HEK293 (cell line): ENCODE results near the gene HDDC3.

Experiments
- KLF16 ChIP-seq: fragments of 450-650 bp; formaldehyde crosslinking; IDR thresholded peaks from 2 replicates; pipeline ENCODE4 v1.5.1; 2017; ENCODE audit warnings: missing biosample characterization, missing genetic modification characterization
- KLF9 ChIP-seq: fragments of 450-650 bp; formaldehyde crosslinking; IDR thresholded peaks from 2 replicates; pipeline ENCODE4 v1.5.1; 2016; ENCODE audit warnings: missing biosample characterization, missing genetic modification characterization, low read depth
- YY2 ChIP-seq: fragments of 450-650 bp; formaldehyde crosslinking; IDR thresholded peaks from 2 replicates; pipeline ENCODE4 v1.5.1; 2016; ENCODE audit warnings: missing biosample characterization, missing genetic modification characterization
- ZNF157 ChIP-seq: fragments of 450-650 bp; formaldehyde crosslinking; IDR thresholded peaks from 2 replicates; pipeline ENCODE4 v1.5.1; 2016; ENCODE audit warnings: missing biosample characterization, missing genetic modification characterization

DNA sequence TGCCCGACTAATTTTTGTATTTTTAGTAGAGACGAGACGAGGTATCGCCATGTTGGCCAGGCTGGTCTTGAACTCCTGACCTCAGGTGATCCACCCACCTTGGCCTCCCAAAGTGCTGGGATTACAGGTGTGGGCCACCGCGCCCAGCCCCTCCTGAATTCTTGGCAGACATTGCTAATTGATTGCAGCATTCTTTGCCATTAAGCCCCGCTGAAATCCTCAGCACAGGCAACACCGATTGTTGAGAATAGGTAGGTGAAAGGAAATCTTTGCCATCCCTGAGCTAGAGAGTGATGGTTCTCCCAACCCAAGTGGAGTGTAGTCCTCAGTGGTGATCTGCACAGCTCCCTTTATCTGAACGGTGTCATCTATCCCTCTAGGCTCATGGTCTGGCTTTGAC is 27.6 kb downstream of the HDDC3 start:
- no peak for TF ChIP-seq KLF16 (tag by site-specific recombination)
- TF ChIP-seq KLF9 (tag by site-specific recombination) = no peak
- no peak for TF ChIP-seq ZNF157 (tag by site-specific recombination)
- no peak for TF ChIP-seq YY2
